Activated T-helper 2 cell treated with anti-CD3 and anti-CD28 coated beads, Interferon-gamma antibody, Interleukin-2, Interleukin-4, amounts not matched to agents 10 μg/mL and 5 μg/mL and 100 μg/mL, durations not matched to agents 14 hours and 24 hours and 36 hours (primary cell): ENCODE measurements around the gene EME2. TPM values are rescaled to one million over a fixed set of nuclear protein-coding genes. Genes with fewer than 3 reads are reported as not detected.
"Not testable (repeated sequence)": the region's sequence is repeated elsewhere in the genome, so short reads cannot be mapped to it uniquely, and the experiment has no call there.

Experiments used
- DNase-seq: peaks from one replicate; pipeline ENCODE4 v3.0.0; 2021; ENCODE audit warnings: low spot score
- H3K27ac Mint-ChIP-seq: one replicate; pipeline ENCODE4 v1.8.0; 2021; ENCODE audit warnings: mixed read lengths
- H3K27me3 Mint-ChIP-seq: one replicate; pipeline ENCODE4 v1.8.0; 2021; ENCODE audit warnings: low read depth, mixed read lengths
- H3K36me3 Mint-ChIP-seq: one replicate; pipeline ENCODE4 v1.8.0; 2021; ENCODE audit warnings: low read depth, mixed read lengths
- H3K4me1 Mint-ChIP-seq: one replicate; pipeline ENCODE4 v1.8.0; 2021; ENCODE audit warnings: low read depth, mixed read lengths
- H3K4me3 Mint-ChIP-seq: one replicate; pipeline ENCODE4 v1.8.0; 2021; ENCODE audit warnings: low read depth, mild to moderate bottlenecking, moderate library complexity, mixed read lengths
- H3K9me3 Mint-ChIP-seq: one replicate; pipeline ENCODE4 v1.8.0; 2021; ENCODE audit warnings: mixed read lengths
- intact Hi-C: fragments of 100-400 bp; cut with micrococcal nuclease; formaldehyde crosslinking; loops from one replicate; pipeline ENCODE4 v1.15.1; 2023
- total RNA-seq: library from RNA; stranded (reverse); gene quantifications from 2 replicates; pipeline ENCODE4 v1.2.3, GENCODE V29; 2022

The EME2 gene
- total RNA-seq, 1 donor from 2014 or later: 26.2 TPM

DNA sequence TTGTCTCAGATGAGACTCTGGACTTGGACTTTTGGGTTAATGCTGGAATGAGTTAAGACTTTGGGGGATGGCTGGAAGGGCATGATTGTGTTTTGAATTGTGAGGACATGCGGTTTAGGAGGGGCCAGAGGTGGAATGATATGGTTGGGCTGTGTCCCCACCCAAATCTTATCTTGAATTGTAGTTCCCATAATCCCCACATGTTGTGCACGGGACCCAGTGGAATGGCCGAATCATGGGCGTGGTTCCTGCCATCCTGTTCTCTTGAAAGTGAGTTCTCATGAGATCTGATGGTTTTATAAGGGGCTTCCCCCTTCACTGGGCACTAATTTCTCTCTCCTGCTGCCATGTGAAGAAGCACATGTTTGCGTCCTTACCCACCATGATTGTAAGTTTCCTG, 26.7 kb downstream of the EME2 start:
- H3K4me3 Mint-ChIP-seq, H3K27me3 Mint-ChIP-seq, H3K27ac Mint-ChIP-seq, DNase-seq, intact Hi-C loops, H3K4me1 Mint-ChIP-seq, H3K36me3 Mint-ChIP-seq: not testable (repeated sequence)
- H3K9me3 Mint-ChIP-seq: peaks cover 22% of the 10 kb centered on the region

DNA sequence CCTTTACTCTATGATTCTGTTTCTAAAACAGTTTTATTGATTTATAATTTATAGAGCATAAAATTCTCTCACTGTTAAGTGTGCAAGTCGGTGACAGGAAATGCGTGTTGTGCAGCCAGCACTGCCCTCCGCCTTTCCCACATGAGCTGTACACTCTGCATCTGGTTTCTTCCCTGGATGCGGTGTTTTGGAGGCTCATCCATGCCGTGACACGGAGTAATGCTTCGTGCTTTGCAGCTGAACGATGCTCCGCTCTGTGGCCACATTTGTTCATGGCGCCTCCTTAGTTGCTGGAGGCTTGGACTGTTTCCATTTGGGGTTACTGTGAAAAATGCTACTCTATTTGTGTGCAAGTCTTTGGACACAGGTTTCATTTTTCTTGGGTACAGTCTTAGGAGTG, 28.1 kb downstream of the EME2 start:
- peaks cover 8% of the 10 kb centered on the region for H3K36me3 Mint-ChIP-seq
- no peak overlapping the region for H3K27ac Mint-ChIP-seq
- DNase-seq: no peak
- peaks cover 22% of the 10 kb centered on the region for H3K9me3 Mint-ChIP-seq
- no peaks in the 10 kb centered on the region for H3K27me3 Mint-ChIP-seq
- no peak overlapping the region for H3K4me3 Mint-ChIP-seq
- intact Hi-C loops: no loop called here
- no peaks in the 10 kb centered on the region for H3K4me1 Mint-ChIP-seq

DNA sequence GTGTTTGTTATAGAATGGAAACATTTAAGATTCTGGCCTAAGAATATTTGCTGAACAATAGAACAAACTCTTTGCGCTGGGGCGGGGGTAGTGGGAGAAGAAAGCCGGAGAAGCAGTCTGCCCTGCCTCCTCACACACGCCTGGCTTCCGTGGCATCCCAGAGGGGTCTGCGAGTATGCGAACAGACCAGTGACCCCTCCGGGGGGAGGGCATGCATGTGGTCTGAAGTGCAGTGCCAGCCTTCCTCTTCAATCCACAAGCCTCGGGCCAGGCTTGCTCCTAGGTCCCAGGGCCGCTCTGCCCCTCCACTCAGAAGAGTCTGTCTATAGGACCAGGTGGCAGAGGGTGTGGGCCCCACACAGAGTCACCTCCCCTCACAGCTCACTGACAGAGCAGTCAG, 35.0 kb downstream of the EME2 start:
- peaks cover 23% of the 10 kb centered on the region for H3K36me3 Mint-ChIP-seq
- intact Hi-C loops: no loop called here
- no peak overlapping the region for H3K4me3 Mint-ChIP-seq
- no peak for DNase-seq
- H3K9me3 Mint-ChIP-seq: no peaks in the 10 kb centered on the region
- no peaks in the 10 kb centered on the region for H3K4me1 Mint-ChIP-seq
- H3K27ac Mint-ChIP-seq: no peak overlapping the region
- H3K27me3 Mint-ChIP-seq: no peaks in the 10 kb centered on the region

DNA sequence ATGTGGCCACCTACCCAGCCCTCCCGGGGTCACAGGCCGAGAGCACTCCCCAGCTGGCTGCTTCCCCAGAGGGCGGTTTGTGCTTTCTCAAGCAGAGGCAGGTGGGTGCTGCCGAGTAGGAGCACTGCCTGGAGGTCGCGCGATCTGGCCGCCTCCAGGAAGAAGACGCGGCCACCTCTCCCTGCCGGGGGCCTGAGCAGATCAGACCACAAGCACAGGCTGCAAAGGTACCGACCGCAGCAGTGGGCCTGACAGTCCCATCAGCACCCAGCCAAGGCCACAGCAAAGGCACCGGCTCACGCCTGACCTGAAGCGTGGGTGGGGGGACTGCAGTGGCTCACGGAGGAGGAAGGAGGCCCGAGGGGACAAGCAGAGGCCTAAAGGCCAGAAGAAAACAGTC, 36.1 kb downstream of the EME2 start:
- intact Hi-C loops: no loop called here

DNA sequence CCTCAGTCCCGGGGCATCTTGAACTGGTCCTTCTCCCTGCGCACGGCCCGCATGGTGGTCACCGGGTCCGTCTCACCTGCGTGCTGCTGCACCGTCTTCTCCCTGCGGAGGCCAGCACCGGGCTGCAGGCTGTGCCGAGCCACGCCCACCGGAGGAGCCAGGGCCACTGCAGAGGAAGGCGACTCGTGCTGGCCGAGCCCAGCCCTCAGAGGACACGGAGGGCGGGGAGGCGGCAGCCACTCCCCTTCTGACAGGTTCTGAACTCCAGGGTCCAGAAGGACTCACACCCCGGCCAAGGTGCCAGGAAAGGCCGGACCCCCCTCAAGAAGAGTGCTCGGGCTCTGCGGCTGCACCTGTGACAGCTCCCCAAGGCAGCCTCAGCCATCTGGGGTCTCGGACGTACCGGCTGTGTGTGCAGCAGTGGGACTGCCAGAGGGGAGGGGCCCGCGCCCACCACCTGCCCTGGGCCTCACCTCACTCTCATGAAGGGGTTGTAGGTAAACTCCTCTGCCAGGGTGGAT, 36.7 kb downstream of the EME2 start:
- H3K27ac Mint-ChIP-seq: no peak overlapping the region
- peaks cover 31% of the 10 kb centered on the region for H3K36me3 Mint-ChIP-seq
- H3K27me3 Mint-ChIP-seq: no peaks in the 10 kb centered on the region

More for the DNA sequence above, 36.1 kb downstream of the EME2 start:
- DNase-seq: no peak
- peaks cover 29% of the 10 kb centered on the region for H3K36me3 Mint-ChIP-seq
- no peak overlapping the region for H3K4me3 Mint-ChIP-seq
- H3K4me1 Mint-ChIP-seq: peaks cover 2% of the 10 kb centered on the region
- no peaks in the 10 kb centered on the region for H3K27me3 Mint-ChIP-seq
- no peaks in the 10 kb centered on the region for H3K9me3 Mint-ChIP-seq
- H3K27ac Mint-ChIP-seq: no peak overlapping the region

DNA sequence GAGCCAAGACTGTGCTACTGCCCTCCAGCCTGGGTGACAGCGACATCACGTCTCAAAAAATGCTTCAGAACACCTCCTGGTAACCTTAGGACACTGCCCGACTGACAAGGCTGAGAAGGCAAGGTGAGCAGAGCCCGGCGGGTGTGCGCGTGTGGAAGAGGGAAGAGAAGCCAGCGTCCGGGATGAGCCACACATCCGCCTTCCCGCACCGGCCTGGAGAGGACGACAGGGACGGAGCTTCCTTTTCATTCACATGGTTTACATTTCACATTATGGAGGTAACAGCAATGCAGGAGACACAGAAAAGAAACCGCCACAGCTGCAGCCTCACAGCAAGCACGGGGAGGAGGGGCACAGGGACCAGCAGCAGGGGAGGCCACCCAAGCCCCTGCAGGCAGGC, 37.5 kb downstream of the EME2 start:
- no peak overlapping the region for H3K27ac Mint-ChIP-seq
- no peak overlapping the region for H3K4me3 Mint-ChIP-seq
- DNase-seq: no peak
- intact Hi-C loops: no loop called here
- H3K27me3 Mint-ChIP-seq: no peaks in the 10 kb centered on the region
- H3K4me1 Mint-ChIP-seq: peaks cover 2% of the 10 kb centered on the region
- peaks cover 35% of the 10 kb centered on the region for H3K36me3 Mint-ChIP-seq
- no peaks in the 10 kb centered on the region for H3K9me3 Mint-ChIP-seq

More for the DNA sequence above, 36.7 kb downstream of the EME2 start:
- no peak for DNase-seq
- peaks cover 2% of the 10 kb centered on the region for H3K4me1 Mint-ChIP-seq
- H3K4me3 Mint-ChIP-seq: no peak overlapping the region
- intact Hi-C loops: no loop called here
- no peaks in the 10 kb centered on the region for H3K9me3 Mint-ChIP-seq

DNA sequence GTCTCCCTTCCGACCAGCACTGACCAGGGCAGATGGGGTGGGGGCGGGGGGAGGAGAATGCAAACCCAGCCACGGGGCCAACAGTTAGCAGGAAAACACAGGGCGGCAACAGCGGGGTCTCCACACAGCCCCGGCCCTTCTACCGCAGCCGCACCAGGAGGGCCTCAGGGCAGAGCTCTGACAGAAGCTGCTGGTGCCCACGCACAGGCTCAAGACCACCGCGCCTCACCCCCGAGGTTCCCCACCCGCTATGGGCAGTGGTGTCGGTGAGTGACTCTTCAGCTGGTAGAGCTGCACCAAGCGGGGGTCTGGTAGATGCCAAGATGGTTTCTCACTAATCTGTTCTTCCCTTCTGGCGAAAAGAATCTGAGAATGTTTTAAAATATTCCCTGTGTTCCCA, 37.9 kb downstream of the EME2 start:
- Mint-ChIP-seq H3K27me3 (no peaks in the 10 kb centered on the region), H3K4me1 (peaks cover 2% of the 10 kb centered on the region), H3K4me3 (no peak overlapping the region), H3K9me3 (no peaks in the 10 kb centered on the region), H3K27ac (no peak overlapping the region), H3K36me3 (peaks cover 38% of the 10 kb centered on the region)
- DNase-seq: no peak
- intact Hi-C loops: no loop called here

DNA sequence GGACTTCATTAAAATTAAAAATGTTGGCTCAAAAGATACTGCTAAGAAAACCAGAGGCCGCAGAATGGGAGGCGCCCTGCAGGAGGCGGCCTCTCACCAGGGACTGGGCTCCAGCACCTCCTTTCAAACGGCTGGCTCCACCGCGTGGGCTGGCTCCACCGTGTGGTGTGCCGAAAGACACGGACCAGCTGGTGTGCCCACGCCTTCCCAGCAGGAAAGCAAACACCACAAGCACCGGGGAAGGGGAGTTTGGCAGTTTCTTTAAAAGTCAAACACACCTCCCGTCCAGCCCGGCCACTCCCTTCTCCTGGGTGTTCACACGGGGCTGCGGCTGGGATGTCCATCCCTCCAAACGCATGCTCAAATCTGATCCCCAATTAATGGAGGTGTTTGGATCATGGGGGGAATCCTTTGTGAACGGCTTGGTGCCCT, 40.1 kb downstream of the EME2 start:
- intact Hi-C loops: no loop called here
- Mint-ChIP-seq H3K27ac (no peak overlapping the region), H3K9me3 (no peaks in the 10 kb centered on the region), H3K36me3 (peaks cover 25% of the 10 kb centered on the region), H3K4me1 (peaks cover 2% of the 10 kb centered on the region), H3K27me3 (no peaks in the 10 kb centered on the region), H3K4me3 (no peak overlapping the region)
- peak; percentile 30 for DNase-seq

DNA sequence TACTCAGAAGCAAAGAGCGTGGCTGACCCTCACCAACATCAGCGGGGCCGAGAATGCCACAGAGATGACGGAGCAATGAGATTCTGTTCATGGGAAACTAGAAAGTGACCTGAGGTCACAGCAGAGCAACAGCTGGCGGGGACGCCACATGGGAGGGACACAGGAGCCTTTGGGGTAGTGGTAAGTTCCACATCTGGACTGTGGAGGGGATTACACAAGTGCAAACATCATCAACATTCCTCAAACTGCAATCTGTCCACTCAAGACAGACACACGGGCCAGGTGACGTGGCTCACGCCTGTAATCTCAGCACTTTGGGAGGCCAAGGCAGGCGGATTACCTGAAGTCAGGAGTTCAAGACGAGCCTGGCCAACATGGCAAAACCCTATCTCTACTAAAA, 42.9 kb downstream of the EME2 start:
- H3K27me3 Mint-ChIP-seq: no peaks in the 10 kb centered on the region
- no peak for DNase-seq
- no peaks in the 10 kb centered on the region for H3K9me3 Mint-ChIP-seq
- H3K4me1 Mint-ChIP-seq: peaks cover 2% of the 10 kb centered on the region
- intact Hi-C loops: no loop called here
- no peak overlapping the region for H3K27ac Mint-ChIP-seq
- no peak overlapping the region for H3K4me3 Mint-ChIP-seq
- peaks cover 18% of the 10 kb centered on the region for H3K36me3 Mint-ChIP-seq

DNA sequence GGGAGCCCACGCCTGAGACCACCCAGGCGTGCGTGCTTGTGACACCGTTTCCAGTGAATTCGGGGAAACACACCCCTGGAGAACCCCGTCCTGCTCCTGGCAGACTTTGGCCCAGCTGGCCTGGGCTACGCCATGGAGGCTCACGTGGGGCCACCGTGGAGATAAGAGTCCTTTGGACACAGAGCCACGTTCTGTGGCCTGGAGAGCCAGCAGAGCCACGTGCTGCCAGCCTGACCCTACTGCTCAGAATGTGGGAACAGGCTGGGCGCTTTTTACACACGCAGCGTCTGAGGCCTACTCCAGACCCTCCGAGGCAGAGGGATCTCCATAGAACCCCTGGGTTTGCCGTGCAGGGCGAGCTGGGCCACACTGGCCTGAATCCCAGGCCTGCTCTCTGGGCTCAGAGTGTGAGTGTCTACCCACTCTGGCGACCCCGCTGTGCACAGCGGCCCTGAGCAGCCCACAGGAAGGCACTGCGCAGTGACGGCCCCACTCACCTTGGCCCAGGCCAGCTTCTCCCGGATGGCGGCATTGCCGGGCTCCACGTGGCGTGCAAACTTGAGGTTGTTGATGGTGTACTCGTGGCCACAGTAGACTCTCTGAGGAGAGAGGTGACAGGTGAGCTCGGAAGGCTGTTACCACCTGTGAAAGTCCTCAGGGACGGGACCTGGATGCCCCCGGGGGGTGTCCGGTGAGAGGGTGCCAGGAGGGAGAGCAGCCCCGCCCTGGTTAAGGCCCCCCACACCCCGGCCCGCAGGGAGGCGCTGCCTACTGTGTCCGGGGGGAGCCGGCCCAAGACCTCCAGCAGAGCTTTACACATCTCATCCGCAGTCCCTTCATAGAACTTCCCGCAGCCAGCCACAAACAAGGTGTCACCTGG, 44.0 kb downstream of the EME2 start:
- intact Hi-C loops: no loop called here
- DNase-seq: no peak
- Mint-ChIP-seq H3K36me3 (peaks cover 18% of the 10 kb centered on the region), H3K27ac (no peak overlapping the region), H3K27me3 (no peaks in the 10 kb centered on the region), H3K9me3 (no peaks in the 10 kb centered on the region), H3K4me3 (no peak overlapping the region), H3K4me1 (peaks cover 2% of the 10 kb centered on the region)

DNA sequence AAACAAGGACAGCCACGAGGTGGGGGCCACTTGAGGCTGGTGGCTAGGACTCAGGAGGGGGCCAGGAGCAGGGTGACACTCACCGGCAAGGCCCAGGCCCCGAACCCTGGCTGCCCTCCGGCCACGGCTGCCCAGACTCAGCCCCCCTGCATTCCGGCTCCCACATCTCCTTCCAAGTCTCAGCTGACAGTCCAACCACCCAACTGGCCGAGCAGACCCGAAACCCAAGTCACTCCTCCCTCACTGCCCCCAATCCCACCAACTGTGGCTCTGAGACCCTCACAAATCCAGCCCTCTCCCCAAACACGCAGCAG, 44.6 kb downstream of the EME2 start:
- Mint-ChIP-seq H3K4me1 (peaks cover 2% of the 10 kb centered on the region), H3K27ac (no peak overlapping the region), H3K36me3 (peaks cover 18% of the 10 kb centered on the region), H3K4me3 (no peak overlapping the region), H3K9me3 (no peaks in the 10 kb centered on the region), H3K27me3 (no peaks in the 10 kb centered on the region)
- no peak for DNase-seq
- intact Hi-C loops: no loop called here

DNA sequence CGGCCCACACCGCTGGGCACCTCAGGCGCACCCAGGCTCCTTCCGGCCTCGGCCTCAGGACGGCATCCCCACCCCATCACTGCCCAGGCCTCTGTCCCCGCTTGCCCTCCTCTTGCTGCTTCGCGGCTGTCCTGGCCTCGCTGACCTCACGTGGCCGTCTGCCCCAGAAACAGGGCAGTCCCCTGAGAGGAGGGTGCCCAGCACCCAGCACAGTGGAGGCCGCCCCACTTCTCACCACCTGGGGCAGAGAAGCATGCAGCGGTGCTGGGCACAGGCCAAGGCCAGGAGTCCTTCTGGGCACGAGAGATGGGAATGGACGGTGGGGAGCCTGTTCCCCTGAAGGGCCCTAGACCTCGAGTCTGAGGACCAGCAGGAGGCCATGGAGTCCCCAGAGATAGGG, 45.1 kb downstream of the EME2 start:
- H3K4me1 Mint-ChIP-seq: peaks cover 2% of the 10 kb centered on the region
- intact Hi-C loops: no loop called here
- DNase-seq: no peak
- H3K27me3 Mint-ChIP-seq: no peaks in the 10 kb centered on the region
- H3K9me3 Mint-ChIP-seq: no peaks in the 10 kb centered on the region
- peaks cover 18% of the 10 kb centered on the region for H3K36me3 Mint-ChIP-seq
- H3K27ac Mint-ChIP-seq: no peak overlapping the region
- no peak overlapping the region for H3K4me3 Mint-ChIP-seq

DNA sequence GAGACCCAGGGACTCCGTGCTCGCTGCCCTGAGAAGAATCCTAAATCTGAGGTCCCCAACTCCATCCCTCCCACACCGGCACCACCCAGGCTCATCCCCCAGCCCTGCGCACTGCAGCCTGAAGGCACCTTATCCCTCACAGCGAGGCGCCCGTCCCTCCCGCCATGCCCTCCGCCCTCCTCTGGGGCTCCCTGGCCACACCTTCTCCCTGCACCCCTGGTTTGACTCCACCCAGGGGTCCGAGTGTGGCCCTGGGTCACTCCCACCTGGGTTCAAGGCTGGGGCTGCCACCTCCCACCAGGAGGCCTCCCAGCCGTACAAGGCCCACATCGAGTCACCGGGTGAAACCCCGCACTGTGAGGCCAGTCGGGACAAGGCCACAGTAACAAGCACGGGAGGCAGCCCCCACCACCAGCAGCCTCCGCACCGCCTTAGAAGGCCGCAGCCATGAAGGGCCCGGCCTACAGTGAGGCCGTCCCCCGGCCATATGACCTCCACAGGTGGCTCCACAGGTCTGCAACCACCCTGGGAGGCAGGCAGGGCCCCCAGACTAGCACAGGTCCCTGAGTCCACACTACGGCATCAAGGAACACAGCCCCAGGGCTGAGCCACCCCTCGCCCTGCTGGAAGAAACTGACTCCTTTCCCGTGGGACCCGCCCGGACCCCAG, 45.7 kb downstream of the EME2 start:
- peaks cover under 1% of the 10 kb centered on the region for H3K4me1 Mint-ChIP-seq
- intact Hi-C loops: no loop called here
- H3K27ac Mint-ChIP-seq: no peak overlapping the region
- DNase-seq: no peak
- no peak overlapping the region for H3K4me3 Mint-ChIP-seq
- H3K36me3 Mint-ChIP-seq: peaks cover 15% of the 10 kb centered on the region
- H3K27me3 Mint-ChIP-seq: no peaks in the 10 kb centered on the region
- no peaks in the 10 kb centered on the region for H3K9me3 Mint-ChIP-seq
